GM19452 (cell line): ENCODE measurements around the gene THOC6.
"Not testable (repeated sequence)": the region's sequence is repeated elsewhere in the genome, so short reads cannot be mapped to it uniquely, and the experiment has no call there.

Source experiments
- ATAC-seq: cut with Tn5 transposase; IDR thresholded peaks from one replicate; pipeline ENCODE4 v1.9.1; 2021; ENCODE audit not compliant: unreplicated experiment

THOC6 gene

GRCh38 chr16:3052571-3053329 lies 28.9 kb downstream of the THOC6 start:
- ATAC-seq, result not testable (repeated sequence)

GRCh38 chr16:3053330-3053710 lies 29.5 kb downstream of the THOC6 start:
- ATAC-seq, result not testable (repeated sequence)

GRCh38 chr16:3054965-3055733 lies 31.3 kb downstream of the THOC6 start:
- ATAC-seq, result no peak

DNA sequence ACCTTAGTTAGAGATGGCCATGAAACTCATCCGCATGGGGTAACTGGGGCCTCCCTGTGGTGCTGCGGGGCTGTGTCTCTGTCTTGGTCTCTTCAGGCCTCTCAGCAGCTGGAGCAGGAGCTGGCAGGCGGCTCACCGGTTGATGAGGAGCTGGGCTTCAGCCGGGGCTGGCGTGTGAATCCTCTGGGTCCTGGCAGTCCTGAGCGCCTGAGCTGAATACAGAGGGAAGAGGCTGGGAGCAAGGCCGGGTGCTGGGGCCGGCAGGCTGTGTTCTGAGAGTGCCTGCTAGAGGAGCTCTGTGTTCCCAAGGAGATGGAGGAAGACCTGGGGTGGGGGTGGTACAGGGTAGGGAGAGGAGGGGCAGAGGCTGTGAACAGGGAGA lies 31.9 kb downstream of the THOC6 start:
- not testable (repeated sequence) for ATAC-seq

DNA sequence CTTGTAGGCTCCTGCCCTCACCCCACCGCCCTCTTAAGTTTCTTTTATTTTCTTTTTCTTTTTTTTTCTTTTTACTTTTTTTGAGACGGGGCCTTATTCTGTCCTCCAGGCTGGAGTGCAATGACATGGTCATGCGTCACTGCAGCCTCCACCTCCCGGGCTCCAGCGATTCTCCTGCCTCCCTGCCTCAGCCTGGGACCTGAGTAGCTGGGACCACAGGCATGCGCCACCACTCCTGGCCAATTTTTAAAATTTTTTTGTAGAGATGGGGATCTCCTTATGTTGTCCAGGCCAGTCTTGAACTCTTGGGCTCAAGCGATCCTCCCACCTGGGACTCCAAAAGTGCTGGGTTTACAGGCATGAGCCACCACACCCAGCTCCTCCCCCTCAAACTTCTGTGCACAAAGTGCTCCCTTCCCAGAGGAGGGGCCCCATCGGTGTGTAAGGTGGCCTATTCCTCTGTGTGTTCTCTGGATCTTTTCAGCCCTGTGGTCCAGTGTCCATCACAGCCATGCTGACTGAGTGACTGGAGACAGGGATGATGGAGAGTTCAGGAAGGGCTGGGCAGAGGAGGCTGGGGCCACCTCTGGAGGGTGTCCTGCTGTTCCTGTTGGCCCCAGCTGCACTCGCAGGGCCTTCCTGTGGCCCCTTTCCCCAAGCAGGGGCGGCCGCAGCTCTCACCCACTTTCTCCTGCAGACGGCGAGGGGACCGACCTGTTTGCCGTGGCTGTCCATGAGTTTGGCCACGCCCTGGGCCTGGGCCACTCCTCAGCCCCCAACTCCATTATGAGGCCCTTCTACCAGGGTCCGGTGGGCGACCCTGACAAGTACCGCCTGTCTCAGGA lies 32.7 kb downstream of the THOC6 start:
- ATAC-seq, result no peak

- ATAC-seq, result no peak
Observed at GRCh38 chr16:3057181-3058138, 33.6 kb downstream of the THOC6 start.

DNA sequence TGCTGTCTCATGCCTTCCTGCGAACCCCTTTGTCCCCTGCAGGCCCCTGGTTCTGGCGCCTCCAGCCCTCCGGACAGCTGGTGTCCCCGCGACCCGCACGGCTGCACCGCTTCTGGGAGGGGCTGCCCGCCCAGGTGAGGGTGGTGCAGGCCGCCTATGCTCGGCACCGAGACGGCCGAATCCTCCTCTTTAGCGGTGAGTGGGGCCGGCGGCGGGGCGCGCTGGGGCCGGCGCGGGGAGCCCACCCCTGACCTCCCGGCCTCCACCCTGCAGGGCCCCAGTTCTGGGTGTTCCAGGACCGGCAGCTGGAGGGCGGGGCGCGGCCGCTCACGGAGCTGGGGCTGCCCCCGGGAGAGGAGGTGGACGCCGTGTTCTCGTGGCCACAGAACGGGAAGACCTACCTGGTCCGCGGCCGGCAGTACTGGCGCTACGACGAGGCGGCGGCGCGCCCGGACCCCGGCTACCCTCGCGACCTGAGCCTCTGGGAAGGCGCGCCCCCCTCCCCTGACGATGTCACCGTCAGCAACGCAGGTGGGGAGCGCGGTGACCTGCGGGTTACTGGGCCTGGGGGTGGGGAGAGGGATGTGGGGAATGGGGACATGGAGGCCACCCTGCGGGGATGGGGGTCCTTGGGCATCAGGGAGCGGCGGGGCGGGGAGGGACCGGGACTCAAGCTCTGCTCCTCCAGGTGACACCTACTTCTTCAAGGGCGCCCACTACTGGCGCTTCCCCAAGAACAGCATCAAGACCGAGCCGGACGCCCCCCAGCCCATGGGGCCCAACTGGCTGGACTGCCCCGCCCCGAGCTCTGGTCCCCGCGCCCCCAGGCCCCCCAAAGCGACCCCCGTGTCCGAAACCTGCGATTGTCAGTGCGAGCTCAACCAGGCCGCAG lies 34.5 kb downstream of the THOC6 start:
- ATAC-seq, result peak; percentile 33

- peak; percentile 68 for ATAC-seq
Observed at GRCh38 chr16:3059041-3059722, 35.3 kb downstream of the THOC6 start.

DNA sequence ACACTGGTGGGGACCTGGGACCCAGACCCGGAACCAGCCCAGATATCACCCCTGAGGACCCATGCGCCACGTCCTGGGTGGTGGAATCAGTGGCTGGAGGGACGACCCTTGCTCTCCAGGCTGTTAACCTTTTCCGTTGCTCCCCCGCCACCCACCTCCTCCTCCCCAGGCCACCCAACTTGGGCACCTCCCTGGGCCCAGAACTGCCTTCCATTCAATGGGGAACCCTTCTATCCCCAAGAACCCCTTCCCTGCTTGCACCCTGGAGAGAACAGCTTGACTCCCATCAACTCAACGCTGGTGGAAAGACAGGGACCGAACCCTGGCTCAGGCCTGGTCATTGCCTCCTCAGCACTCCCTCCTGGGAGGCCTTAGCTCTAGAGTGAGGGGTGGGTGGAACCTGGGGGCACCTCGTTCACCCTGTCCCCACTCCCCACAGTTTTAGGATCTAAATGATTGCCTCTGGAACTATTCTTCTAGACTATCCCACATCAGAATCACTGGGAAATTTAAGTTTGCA lies 35.9 kb downstream of the THOC6 start:
- no peak for ATAC-seq

DNA sequence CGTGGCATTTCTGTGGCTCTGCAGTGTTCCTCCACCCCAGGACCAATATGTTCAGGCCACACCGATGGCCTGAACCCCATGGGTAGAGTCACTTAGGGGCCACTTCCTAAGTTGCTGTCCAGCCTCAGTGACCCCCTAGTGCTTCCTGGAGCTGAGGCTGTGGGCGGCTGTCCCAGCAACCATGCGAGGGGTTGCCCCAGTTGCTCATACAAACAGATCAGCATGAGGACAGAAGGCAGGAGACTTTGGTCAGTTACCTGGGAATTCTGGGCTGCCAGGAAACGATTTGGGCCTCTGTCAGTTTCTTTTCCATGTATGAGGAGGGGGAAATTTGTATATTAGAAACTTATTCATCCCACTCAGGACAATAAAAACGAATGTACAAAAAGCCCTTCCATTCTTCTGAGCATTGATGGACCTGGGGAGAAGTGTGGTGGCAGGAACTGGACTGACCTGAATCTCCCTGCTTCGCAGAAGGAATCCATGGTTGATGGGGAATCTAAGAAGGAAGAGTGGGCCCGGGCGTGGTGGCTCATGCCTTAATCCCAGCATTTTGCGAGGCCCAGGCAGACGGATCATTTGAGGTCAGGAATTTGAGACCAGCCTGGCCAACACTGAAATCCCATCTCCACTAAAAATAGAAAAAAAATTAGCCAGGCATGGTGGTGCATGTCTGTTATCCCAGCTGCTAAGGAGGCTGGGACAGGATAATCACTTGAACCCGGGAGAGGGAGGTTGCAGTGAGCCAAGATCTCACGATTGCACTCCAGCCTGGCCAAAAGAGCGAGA lies 36.7 kb downstream of the THOC6 start:
- ATAC-seq, result no peak

- ATAC-seq, result no peak
Observed at GRCh38 chr16:3062553-3062952, 38.7 kb downstream of the THOC6 start.

GRCh38 chr16:3063625-3064386 lies 40.0 kb downstream of the THOC6 start:
- no peak for ATAC-seq

DNA sequence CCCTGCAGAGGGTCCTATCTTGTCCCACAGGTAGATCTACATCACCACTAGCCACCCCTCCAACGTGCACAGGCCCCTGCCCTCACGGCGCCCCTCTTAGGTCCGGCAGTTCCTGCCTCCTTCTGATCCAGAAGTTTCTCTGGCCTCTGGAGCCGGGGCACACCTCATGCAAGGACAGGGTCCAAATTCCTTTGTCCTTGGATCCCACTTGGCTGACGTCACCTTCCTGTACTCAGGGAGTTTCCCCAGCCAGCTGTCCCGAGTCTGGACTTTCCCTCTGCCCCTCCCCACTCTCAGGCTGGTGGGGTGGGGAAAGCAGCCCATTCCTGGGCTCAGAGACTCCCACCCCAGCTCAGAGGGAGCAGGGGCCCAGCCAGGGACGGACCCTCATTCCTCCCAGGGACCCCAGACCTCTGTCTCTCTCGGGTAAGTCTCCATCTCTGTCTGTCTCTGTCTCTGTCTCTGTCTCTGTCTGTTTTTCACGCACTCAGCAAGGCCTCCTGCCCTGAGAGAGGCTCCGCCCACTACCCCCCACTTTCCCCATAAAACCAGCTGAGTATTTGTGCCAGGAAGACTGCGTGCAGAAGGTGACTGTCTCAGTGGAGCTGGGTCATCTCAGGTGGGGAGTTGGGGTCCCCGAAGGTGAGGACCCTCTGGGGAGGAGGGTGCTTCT lies 41.4 kb downstream of the THOC6 start, which contains the start of gene IL32:
Gene IL32 (plus strand): TSS at position 572 of the 673 bp plus-strand sequence. CDS start 172 bp downstream, outside the sequence.
- ATAC-seq, result no peak

GRCh38 chr16:3065742-3066439 lies 42.1 kb downstream of the THOC6 start:
- ATAC-seq, result no peak

DNA sequence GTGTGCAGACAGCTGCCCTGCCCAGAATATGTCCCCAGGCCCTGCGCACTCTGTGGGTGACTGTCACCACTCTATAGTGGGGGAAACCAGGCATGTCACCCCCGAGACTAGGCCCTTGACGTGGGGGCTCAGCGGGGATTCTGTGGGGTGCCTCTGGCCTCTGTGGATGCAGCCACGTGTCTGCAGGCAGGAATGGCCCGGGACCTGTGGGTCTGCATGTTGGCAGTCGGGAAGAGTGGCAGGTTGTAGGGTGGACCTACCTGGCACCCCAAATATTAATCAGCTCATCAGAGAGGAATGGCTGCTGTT lies 42.6 kb downstream of the THOC6 start:
- no peak for ATAC-seq

- no peak for ATAC-seq
Observed at GRCh38 chr16:3068487-3068886, 44.7 kb downstream of the THOC6 start.
